HuH-7 (cell line): ENCODE data around the gene HYAL2.

Source experiments
- DNase-seq: peaks from one replicate; pipeline ENCODE4 v3.0.0; 2011; ENCODE audit warnings: low spot score

The HYAL2 gene

GRCh38 chr3:50350213-50350526 is 27.6 kb upstream of the HYAL2 start:
- no peak for DNase-seq

GRCh38 chr3:50347187-50347813 is 24.8 kb upstream of the HYAL2 start:
- DNase-seq: peak; percentile 76

- DNase-seq: no peak
Observed at GRCh38 chr3:50345586-50346234, 23.2 kb upstream of the HYAL2 start, which contains the start of gene ZMYND10. ZMYND10 (minus strand) TSS chr3:50345732; CDS start chr3:50345579, 153 bp downstream.

- no peak for DNase-seq
Observed at GRCh38 chr3:50345008-50345407, 22.5 kb upstream of the HYAL2 start.

GRCh38 chr3:50342813-50343633 is 20.5 kb upstream of the HYAL2 start:
- no peak for DNase-seq

GRCh38 chr3:50341996-50342650 is 19.6 kb upstream of the HYAL2 start:
- DNase-seq: no peak

- DNase-seq: no peak
Observed at GRCh38 chr3:50341537-50341936, 19.0 kb upstream of the HYAL2 start.

GRCh38 chr3:50340448-50341329 is 18.1 kb upstream of the HYAL2 start, which contains the start of gene RASSF1:
RASSF1 (minus strand) TSS chr3:50340836; CDS start chr3:50340805, 31 bp downstream.
- DNase-seq: no peak

- no peak for DNase-seq
Observed at GRCh38 chr3:50340147-50340447, 17.6 kb upstream of the HYAL2 start.

GRCh38 chr3:50339485-50340146 is 17.1 kb upstream of the HYAL2 start:
- no peak for DNase-seq

GRCh38 chr3:50338965-50339364 is 16.4 kb upstream of the HYAL2 start:
- no peak for DNase-seq

GRCh38 chr3:50337175-50337861 is 14.8 kb upstream of the HYAL2 start:
- DNase-seq: peak; percentile 99

GRCh38 chr3:50336452-50337174 is 14.1 kb upstream of the HYAL2 start:
- no peak for DNase-seq

- no peak for DNase-seq
Observed at GRCh38 chr3:50334339-50335075, 12.0 kb upstream of the HYAL2 start.

- no peak for DNase-seq
Observed at GRCh38 chr3:50333744-50334328, 11.3 kb upstream of the HYAL2 start.

GRCh38 chr3:50331364-50331907 is 8.9 kb upstream of the HYAL2 start:
- DNase-seq: no peak

GRCh38 chr3:50330330-50330729 is 7.8 kb upstream of the HYAL2 start:
- no peak for DNase-seq

GRCh38 chr3:50327943-50328691 is 5.6 kb upstream of the HYAL2 start, which contains the start of gene TUSC2:
TUSC2 (minus strand) TSS chr3:50328223; CDS start chr3:50328099, 124 bp downstream.
- DNase-seq: peak; percentile 98
